Spleen (tissue), 7 donors: ENCODE measurements around the gene FANCF.
"Not testable (repeated sequence)": the region's sequence is repeated elsewhere in the genome, so short reads cannot be mapped to it uniquely, and the experiment has no call there.

Experiments
- CTCF ChIP-seq, 11 experiments: fragments of 200-600 bp in 7 of 11; fragments of 450-650 bp in 4 of 11; sonication (generic) in 4 of 11; IDR thresholded peaks in 8 of 11; conservative IDR thresholded peaks in 3 of 11; 1 replicate in 7 of 11; 2 replicates in 4 of 11; pipeline versions ENCODE4 v1.4.0 to v1.8.0; 2016 to 2021; ENCODE audit warnings: antibody characterized with exemption in 11 of 11, inconsistent platforms in 4 of 11, mild to moderate bottlenecking in 1 of 11
- POLR2AphosphoS5 ChIP-seq, 3 donors: sonication (generic); formaldehyde crosslinking; IDR thresholded peaks; one replicate each; pipeline ENCODE4 v1.5.1; 2017; ENCODE audit warnings: antibody characterized with exemption in 3 of 3
- donor health status: DM: no; HTN: no; CAD: no; lungs with moderate emphysema.
- donor health status: DM: no; HTN: no; CAD: no.
- donor health status: DM: no; HTN: no; CAD: no.

GRCh38 chr11:22652346-22652745, 26.7 kb upstream of the FANCF start:
- not testable (repeated sequence) for TF ChIP-seq POLR2AphosphoS5 (IDR thresholded peaks at IDR 0.05); CTCF (IDR thresholded peaks at IDR 0.05 in 8 of 11, conservative IDR thresholded peaks at IDR 0.05 in 3 of 11)
